HFFc6 (cell line): ENCODE data around the gene ENO4. TPM values are rescaled to one million over a fixed set of nuclear protein-coding genes. Genes with fewer than 3 reads are reported as not detected.

Source experiments
- DNase-seq: peaks from one replicate; pipeline ENCODE4 v3.0.0-alpha.2; 2018
- H3K27ac Mint-ChIP-seq: 2 replicates; pipeline ENCODE4 v1.8.0; 2020; ENCODE audit warnings: mild to moderate bottlenecking, mixed read lengths
- H3K27me3 Mint-ChIP-seq: 2 replicates; pipeline ENCODE4 v1.8.0; 2021; ENCODE audit warnings: mild to moderate bottlenecking, moderate library complexity, mixed read lengths; ENCODE audit not compliant: insufficient read depth
- H3K36me3 Mint-ChIP-seq: 2 replicates; pipeline ENCODE4 v1.8.0; 2021; ENCODE audit warnings: low read depth, mixed read lengths
- H3K4me1 Mint-ChIP-seq: 2 replicates; pipeline ENCODE4 v1.8.0; 2020; ENCODE audit warnings: low read depth, mixed read lengths
- H3K4me3 Mint-ChIP-seq: 2 replicates; pipeline ENCODE4 v1.8.0; 2020; ENCODE audit warnings: mild to moderate bottlenecking, moderate library complexity, mixed read lengths
- H3K9me3 Mint-ChIP-seq: 2 replicates; pipeline ENCODE4 v1.8.0; 2020; ENCODE audit warnings: mild to moderate bottlenecking, mixed read lengths
- CTCF ChIP-seq: fragments of 200-600 bp; sonication (generic); IDR thresholded peaks from 2 replicates; pipeline ENCODE4 v1.5.0; 2021; ENCODE audit warnings: antibody characterized with exemption, mild to moderate bottlenecking
- total RNA-seq, 6 experiments: library from RNA; stranded (reverse); fragmentation: NEBNext Ultra II Directional; extraction: Animal tissue kit (Norgen Biotek cat#: 25700); gene quantifications; 2 replicates in 1 of 6; 3 replicates in 5 of 6; pipeline ENCODE4 v1.2.3, GENCODE V29; 2021

Gene ENO4
- total RNA-seq, 6 experiments from 2014 or later, result not detected

GRCh38 chr10:116926426-116926825, 77.1 kb downstream of the ENO4 start:
- no peak for TF ChIP-seq CTCF

GRCh38 chr10:116931806-116932205, 82.5 kb downstream of the ENO4 start:
- Mint-ChIP-seq H3K4me1 (no peaks in the 10 kb centered on the region), H3K36me3 (peaks cover 18% of the 10 kb centered on the region; the same call in 1 of the 2 replicates), H3K27me3 (no peaks in the 10 kb centered on the region; the same call in 1 of the 2 replicates), H3K9me3 (peaks cover 6% of the 10 kb centered on the region), H3K27ac (no peak overlapping the region), H3K4me3 (no peak overlapping the region)
- TF ChIP-seq CTCF, result no peak
- no peak for DNase-seq

More at GRCh38 chr10:116926426-116926825, 77.1 kb downstream of the ENO4 start:
- Mint-ChIP-seq H3K4me1 (no peaks in the 10 kb centered on the region), H3K9me3 (no peaks in the 10 kb centered on the region), H3K27ac (no peak overlapping the region), H3K27me3 (no peaks in the 10 kb centered on the region), H3K36me3 (peaks cover 7% of the 10 kb centered on the region; the same call in 1 of the 2 replicates), H3K4me3 (no peak overlapping the region)
- DNase-seq, result no peak

Other genes with a start within 250 kb of the ENO4 start
- gene PNLIPRP2, start 228.5 kb upstream of the ENO4 start, total RNA-seq, result not detected
- gene HSPA12A, start 106.9 kb upstream of the ENO4 start, total RNA-seq, result 10 to 100 TPM; 16.6 to 19.4 (median 17.7) TPM
- 1 to 10 TPM; 3.4 to 6.2 (median 5.2) TPM for gene SHTN1, start 155.7 kb downstream of the ENO4 start, total RNA-seq